Suprapubic skin (tissue), 4 donors: Measurements from ENCODE around the gene LGR4. TPM values are rescaled to one million over a fixed set of nuclear protein-coding genes. Genes with fewer than 3 reads are reported as not detected.

Experiments used
- DNase-seq, 2 donors: peaks; one replicate each; pipeline ENCODE4 v3.0.0-alpha.2; 2019; ENCODE audit warnings: low spot score in 2 of 2
- H3K27ac ChIP-seq: fragments of 200-600 bp; sonication (generic); one replicate; pipeline ENCODE4 v1.5.1; 2019
- H3K27me3 ChIP-seq: fragments of 200-600 bp; sonication (generic); one replicate; pipeline ENCODE4 v1.5.1; 2019
- H3K36me3 ChIP-seq: fragments of 200-600 bp; sonication (generic); one replicate; pipeline ENCODE4 v1.5.1; 2019
- H3K4me1 ChIP-seq: fragments of 200-600 bp; sonication (generic); one replicate; pipeline ENCODE4 v1.5.1; 2019
- H3K4me3 ChIP-seq: fragments of 200-600 bp; sonication (generic); one replicate; pipeline ENCODE4 v1.5.1; 2019; ENCODE audit warnings: mild to moderate bottlenecking
- H3K9me3 ChIP-seq: fragments of 200-600 bp; sonication (generic); one replicate; pipeline ENCODE4 v1.5.1; 2019
- CTCF ChIP-seq, 2 donors: fragments of 200-600 bp in 1 of 2; fragments of 450-650 bp in 1 of 2; sonication (generic) in 1 of 2; IDR thresholded peaks; one replicate each; pipeline ENCODE4 v1.5.1; 2016 to 2019; ENCODE audit warnings: antibody characterized with exemption in 2 of 2, mild to moderate bottlenecking in 1 of 2, moderate library complexity in 1 of 2
- EP300 ChIP-seq: sonication (generic); formaldehyde crosslinking; IDR thresholded peaks from one replicate; pipeline ENCODE4 v1.6.1; 2017; ENCODE audit warnings: antibody characterized with exemption
- POLR2A ChIP-seq, 2 donors: fragments of 450-650 bp; IDR thresholded peaks; one replicate each; pipeline ENCODE4 v1.6.1; 2017; ENCODE audit warnings: antibody characterized with exemption in 2 of 2, mild to moderate bottlenecking in 2 of 2, moderate library complexity in 2 of 2
- POLR2AphosphoS5 ChIP-seq, 3 donors: sonication (generic); formaldehyde crosslinking; IDR thresholded peaks; one replicate each; pipeline ENCODE4 v1.6.1; 2017; ENCODE audit warnings: antibody characterized with exemption in 3 of 3
- WGBS: methylation state at CpG from one replicate; pipeline ENCODE4 v1.1.5; 2018; 5-methylcytosine and 5-hydroxymethylcytosine counted together
- total RNA-seq, 4 donors: library from RNA; depleted of rRNA; stranded (reverse); fragments of >200 nt; gene quantifications; one replicate each; pipeline ENCODE4 v1.1.0, GENCODE V29; 2016

Gene LGR4
- total RNA-seq, 4 donors from 2014 or later, result 54.7 to 143 (median 66.4) TPM

- peaks cover 66% of the 10 kb centered on the region for H3K4me1 ChIP-seq
Observed at GRCh38 chr11:27418356-27418755, 54.2 kb downstream of the LGR4 start.

GRCh38 chr11:27416568-27417176 is 55.9 kb downstream of the LGR4 start:
- DNase-seq, result no peak
- Histone ChIP-seq H3K4me1 (peaks cover 66% of the 10 kb centered on the region), H3K4me3 (no peak overlapping the region), H3K27me3 (no peaks in the 10 kb centered on the region), H3K36me3 (no peaks in the 10 kb centered on the region), H3K27ac (peak overlapping the region; percentile 41), H3K9me3 (no peaks in the 10 kb centered on the region)
- 47% methylated on average over 2 of the region's 2 CpGs for WGBS
- TF ChIP-seq POLR2A (IDR thresholded peaks at IDR 0.05) (no peak), POLR2AphosphoS5 (IDR thresholded peaks at IDR 0.05) (no peak)

More at GRCh38 chr11:27418356-27418755, 54.2 kb downstream of the LGR4 start:
- H3K36me3 ChIP-seq, result no peaks in the 10 kb centered on the region
- no peaks in the 10 kb centered on the region for H3K9me3 ChIP-seq
- TF ChIP-seq EP300 (no peak), POLR2AphosphoS5 (IDR thresholded peaks at IDR 0.05) (no peak), POLR2A (IDR thresholded peaks at IDR 0.05) (no peak), CTCF (IDR thresholded peaks at IDR 0.05) (no peak)
- no peak overlapping the region for H3K4me3 ChIP-seq
- no peaks in the 10 kb centered on the region for H3K27me3 ChIP-seq
- WGBS, result 59% methylated on average over 1 of the region's 1 CpG
- no peak overlapping the region for H3K27ac ChIP-seq
- no peak for DNase-seq

GRCh38 chr11:27414644-27415043 is 57.9 kb downstream of the LGR4 start:
- Histone ChIP-seq H3K4me3 (no peak overlapping the region), H3K4me1 (peaks cover 62% of the 10 kb centered on the region), H3K9me3 (no peaks in the 10 kb centered on the region), H3K36me3 (no peaks in the 10 kb centered on the region), H3K27ac (peak overlapping the region; percentile 23), H3K27me3 (no peaks in the 10 kb centered on the region)
- DNase-seq, result no peak
- TF ChIP-seq CTCF (IDR thresholded peaks at IDR 0.05) (no peak), POLR2AphosphoS5 (IDR thresholded peaks at IDR 0.05) (no peak), POLR2A (IDR thresholded peaks at IDR 0.05) (no peak), EP300 (no peak)
- 77% methylated on average over 3 of the region's 3 CpGs for WGBS

- H3K36me3 ChIP-seq, result no peaks in the 10 kb centered on the region
- no peak overlapping the region for H3K4me3 ChIP-seq
- no peak for DNase-seq
- H3K9me3 ChIP-seq, result no peaks in the 10 kb centered on the region
- no peak for TF ChIP-seq POLR2A (IDR thresholded peaks at IDR 0.05)
- TF ChIP-seq POLR2AphosphoS5 (IDR thresholded peaks at IDR 0.05), result no peak
- TF ChIP-seq EP300, result no peak
- TF ChIP-seq CTCF (IDR thresholded peaks at IDR 0.05), result no peak
- H3K27ac ChIP-seq, result peak overlapping the region; percentile 45
- no peaks in the 10 kb centered on the region for H3K27me3 ChIP-seq
- whole genome bisulfite sequencing, result 61% methylated on average over 5 of the region's 5 CpGs
- H3K4me1 ChIP-seq, result peaks cover 76% of the 10 kb centered on the region
Observed at GRCh38 chr11:27413218-27413617, 59.4 kb downstream of the LGR4 start.

- no peak overlapping the region for H3K27ac ChIP-seq
- no peak for DNase-seq
- no peak overlapping the region for H3K4me3 ChIP-seq
- no peaks in the 10 kb centered on the region for H3K9me3 ChIP-seq
- no peaks in the 10 kb centered on the region for H3K27me3 ChIP-seq
- no peaks in the 10 kb centered on the region for H3K36me3 ChIP-seq
- peaks cover 82% of the 10 kb centered on the region for H3K4me1 ChIP-seq
- TF ChIP-seq EP300, result no peak
- TF ChIP-seq POLR2A (IDR thresholded peaks at IDR 0.05), result no peak
- no peak for TF ChIP-seq CTCF (IDR thresholded peaks at IDR 0.05)
- TF ChIP-seq POLR2AphosphoS5 (IDR thresholded peaks at IDR 0.05), result no peak
Observed at GRCh38 chr11:27412192-27412691, 60.3 kb downstream of the LGR4 start.
